Uterus (tissue), 2 donors: Measurements from ENCODE around the gene GFM2.
"Not testable (repeated sequence)": the region's sequence is repeated elsewhere in the genome, so short reads cannot be mapped to it uniquely, and the experiment has no call there.

ENCODE experiments used
- CTCF ChIP-seq, 4 experiments: fragments of 200-600 bp in 2 of 4; fragments of 450-650 bp in 2 of 4; sonication (generic) in 2 of 4; IDR thresholded peaks; one replicate each; pipeline ENCODE4 v1.5.1; 2016 to 2019; ENCODE audit warnings: antibody characterized with exemption in 4 of 4, mild to moderate bottlenecking in 2 of 4, moderate library complexity in 1 of 4
- POLR2A ChIP-seq, 2 donors: fragments of 450-650 bp; IDR thresholded peaks; one replicate each; pipeline ENCODE4 v1.6.1; 2016; ENCODE audit warnings: antibody characterized with exemption in 2 of 2, mild to moderate bottlenecking in 1 of 2, moderate library complexity in 1 of 2

DNA sequence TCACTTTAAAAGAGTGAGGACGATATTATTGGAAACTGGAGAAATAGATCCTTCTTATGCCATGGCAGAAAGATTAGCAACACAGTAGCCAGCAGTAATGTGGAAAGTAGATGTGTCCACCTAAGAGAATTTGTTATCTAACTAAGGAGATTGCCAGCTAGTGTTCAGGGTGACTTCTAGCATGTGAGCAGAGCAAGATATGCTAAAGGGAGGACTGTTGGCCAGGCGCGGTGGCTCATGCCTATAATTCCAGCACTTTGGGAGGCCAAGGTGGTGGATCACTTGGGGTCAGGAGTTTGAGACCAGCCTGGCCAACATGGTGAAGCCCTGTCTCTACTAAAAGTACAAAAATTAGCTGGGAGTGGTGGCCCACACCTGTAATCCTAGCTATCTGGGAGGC lies 87.6 kb downstream of the GFM2 start:
- TF ChIP-seq POLR2A, CTCF (IDR thresholded peaks at IDR 0.05): not testable (repeated sequence)
